GM12891 (cell line): ENCODE measurements around the gene BPIFA1.

Experiments
- DNase-seq: peaks from one replicate; pipeline ENCODE4 v3.0.0; 2011; ENCODE audit warnings: low spot score; ENCODE audit not compliant: insufficient read length
- FAIRE-seq: peaks from 2 replicates; lab custom pipeline; 2011; peaks lifted over from hg19 to GRCh38; lab: Jason Lieb, UNC
- PAX5 ChIP-seq: IDR thresholded peaks from 2 replicates; pipeline ENCODE4 v1.6.1; 2011; ENCODE audit warnings: low read length, moderate library complexity, mild to moderate bottlenecking; ENCODE audit not compliant: insufficient read depth, severe bottlenecking
- POLR2A ChIP-seq: IDR thresholded peaks from 2 replicates; pipeline ENCODE4 v1.6.1; 2011; ENCODE audit warnings: low read depth, low read length, control low read depth
- POLR2AphosphoS5 ChIP-seq: IDR thresholded peaks from 2 replicates; pipeline ENCODE4 v1.6.1; 2011; ENCODE audit warnings: low read depth, low read length, control low read depth
- POU2F2 ChIP-seq: IDR thresholded peaks from 2 replicates; pipeline ENCODE4 v1.6.1; 2011; ENCODE audit warnings: low read depth, mild to moderate bottlenecking, control low read depth, low read length, moderate library complexity
- SPI1 ChIP-seq: IDR thresholded peaks from 2 replicates; pipeline ENCODE4 v1.6.1; 2011; ENCODE audit warnings: low read depth, low read length, control low read depth
- TAF1 ChIP-seq: IDR thresholded peaks from 2 replicates; pipeline ENCODE4 v1.6.1; 2011; ENCODE audit warnings: low read depth, low read length, control low read depth

The BPIFA1 gene

GRCh38 chr20:33276303-33277113 is 40.7 kb downstream of the BPIFA1 start:
- DNase-seq (no peak), FAIRE-seq (no peak)
- no peak for TF ChIP-seq POLR2A
- no peak for TF ChIP-seq POU2F2
- TF ChIP-seq POLR2AphosphoS5: no peak
- TF ChIP-seq TAF1: no peak
- TF ChIP-seq SPI1: no peak
- no peak for TF ChIP-seq PAX5

- FAIRE-seq (no peak), DNase-seq (no peak)
- TF ChIP-seq TAF1: no peak
- no peak for TF ChIP-seq SPI1
- TF ChIP-seq POLR2A: no peak
- no peak for TF ChIP-seq POLR2AphosphoS5
- TF ChIP-seq PAX5: no peak
Observed at GRCh38 chr20:33277471-33278441, 42.0 kb downstream of the BPIFA1 start.

- TF ChIP-seq TAF1: no peak
- no peak for TF ChIP-seq POU2F2
- TF ChIP-seq POLR2A: no peak
- no peak for TF ChIP-seq PAX5
- TF ChIP-seq POLR2AphosphoS5: no peak
- no peak for TF ChIP-seq SPI1
- FAIRE-seq (no peak), DNase-seq (no peak)
Observed at GRCh38 chr20:33278700-33279099, 42.9 kb downstream of the BPIFA1 start.

- DNase-seq (no peak), FAIRE-seq (no peak)
- TF ChIP-seq SPI1: no peak
- no peak for TF ChIP-seq TAF1
- TF ChIP-seq POLR2AphosphoS5: no peak
- no peak for TF ChIP-seq POLR2A
- no peak for TF ChIP-seq POU2F2
- TF ChIP-seq PAX5: no peak
Observed at GRCh38 chr20:33279261-33279910, 43.6 kb downstream of the BPIFA1 start.

GRCh38 chr20:33280000-33280680 is 44.3 kb downstream of the BPIFA1 start:
- no peak for FAIRE-seq
- TF ChIP-seq POLR2A: no peak
- TF ChIP-seq SPI1: no peak
- TF ChIP-seq POU2F2: no peak
- TF ChIP-seq POLR2AphosphoS5: no peak
- no peak for TF ChIP-seq PAX5
- TF ChIP-seq TAF1: no peak
- no peak for DNase-seq

GRCh38 chr20:33280775-33281174 is 45.0 kb downstream of the BPIFA1 start:
- FAIRE-seq: no peak
- TF ChIP-seq POLR2AphosphoS5 (no peak), POU2F2 (no peak), POLR2A (no peak), SPI1 (no peak), PAX5 (no peak)
- no peak for DNase-seq

- no peak for TF ChIP-seq PAX5
- TF ChIP-seq TAF1: no peak
- TF ChIP-seq POLR2A: no peak
- TF ChIP-seq SPI1: no peak
- no peak for TF ChIP-seq POLR2AphosphoS5
- no peak for TF ChIP-seq POU2F2
- no peak for FAIRE-seq
- DNase-seq: no peak
Observed at GRCh38 chr20:33281550-33282146, 45.9 kb downstream of the BPIFA1 start.
